Measurements from ENCODE around the gene NUP153.
"Not testable (repeated sequence)": the region's sequence is repeated elsewhere in the genome, so short reads cannot be mapped to it uniquely, and the experiment has no call there.

The NUP153 gene

GRCh38 chr6:17585766-17586490, 120.8 kb downstream of the NUP153 start:
- Histone ChIP-seq H3K4me3 (ENCODE audit: low read length) (no peak overlapping the region), H3K4me1 (ENCODE audit: control insufficient read depth, insufficient read depth, low read length) (peaks cover 8% of the 10 kb centered on the region), H3K9ac (ENCODE audit: low read length) (no peak overlapping the region), H3K27me3 (ENCODE audit: control insufficient read depth, insufficient read depth, low read length) (no peaks in the 10 kb centered on the region), H3K36me3 (ENCODE audit: control insufficient read depth, insufficient read depth, low read length) (no peaks in the 10 kb centered on the region), H3K27ac (ENCODE audit: low read depth, low read length) (no peak overlapping the region)

- H3K4me1 ChIP-seq (ENCODE audit: control insufficient read depth, insufficient read depth, low read length), result peaks cover 8% of the 10 kb centered on the region
- H3K9ac ChIP-seq (ENCODE audit: low read length), result no peak overlapping the region
- H3K27ac ChIP-seq (ENCODE audit: low read depth, low read length), result peak overlapping the region; percentile 84
- H3K4me3 ChIP-seq (ENCODE audit: low read length), result peak overlapping the region; percentile 24
- no peaks in the 10 kb centered on the region for H3K36me3 ChIP-seq (ENCODE audit: control insufficient read depth, insufficient read depth, low read length)
- no peaks in the 10 kb centered on the region for H3K27me3 ChIP-seq (ENCODE audit: control insufficient read depth, insufficient read depth, low read length)
Observed at GRCh38 chr6:17584241-17584803, 122.4 kb downstream of the NUP153 start.

- Histone ChIP-seq H3K4me1 (ENCODE audit: control insufficient read depth, insufficient read depth, low read length) (peaks cover 8% of the 10 kb centered on the region), H3K27ac (ENCODE audit: low read depth, low read length) (peak overlapping the region; percentile 84), H3K36me3 (ENCODE audit: control insufficient read depth, insufficient read depth, low read length) (no peaks in the 10 kb centered on the region), H3K4me3 (ENCODE audit: low read length) (no peak overlapping the region), H3K27me3 (ENCODE audit: control insufficient read depth, insufficient read depth, low read length) (no peaks in the 10 kb centered on the region), H3K9ac (ENCODE audit: low read length) (no peak overlapping the region)
Observed at GRCh38 chr6:17583811-17584210, 122.9 kb downstream of the NUP153 start.

- H3K27me3 ChIP-seq (ENCODE audit: control insufficient read depth, insufficient read depth, low read length); H3K9ac ChIP-seq (ENCODE audit: low read length); H3K4me1 ChIP-seq (ENCODE audit: control insufficient read depth, insufficient read depth, low read length); H3K36me3 ChIP-seq (ENCODE audit: control insufficient read depth, insufficient read depth, low read length); H3K27ac ChIP-seq (ENCODE audit: low read depth, low read length); H3K4me3 ChIP-seq (ENCODE audit: low read length): not testable (repeated sequence)
Observed at GRCh38 chr6:17581282-17581681, 125.4 kb downstream of the NUP153 start.

GRCh38 chr6:17580518-17581048, 126.1 kb downstream of the NUP153 start:
- Histone ChIP-seq H3K27ac (ENCODE audit: low read depth, low read length) (peak overlapping the region; percentile 61), H3K9ac (ENCODE audit: low read length) (no peak overlapping the region), H3K27me3 (ENCODE audit: control insufficient read depth, insufficient read depth, low read length) (no peaks in the 10 kb centered on the region), H3K4me1 (ENCODE audit: control insufficient read depth, insufficient read depth, low read length) (peaks cover 8% of the 10 kb centered on the region), H3K4me3 (ENCODE audit: low read length) (peak overlapping the region; percentile 25), H3K36me3 (ENCODE audit: control insufficient read depth, insufficient read depth, low read length) (no peaks in the 10 kb centered on the region)

GRCh38 chr6:17577059-17577458, 129.7 kb downstream of the NUP153 start:
- Histone ChIP-seq H3K4me3 (ENCODE audit: low read length) (no peak overlapping the region), H3K4me1 (ENCODE audit: control insufficient read depth, insufficient read depth, low read length) (no peaks in the 10 kb centered on the region), H3K27me3 (ENCODE audit: control insufficient read depth, insufficient read depth, low read length) (no peaks in the 10 kb centered on the region), H3K27ac (ENCODE audit: low read depth, low read length) (no peak overlapping the region), H3K9ac (ENCODE audit: low read length) (no peak overlapping the region), H3K36me3 (ENCODE audit: control insufficient read depth, insufficient read depth, low read length) (no peaks in the 10 kb centered on the region)

GRCh38 chr6:17574866-17575560, 131.7 kb downstream of the NUP153 start:
- no peaks in the 10 kb centered on the region for H3K27me3 ChIP-seq (ENCODE audit: control insufficient read depth, insufficient read depth, low read length)
- no peak overlapping the region for H3K27ac ChIP-seq (ENCODE audit: low read depth, low read length)

GRCh38 chr6:17565399-17565798, 141.3 kb downstream of the NUP153 start:
- H3K36me3 ChIP-seq (ENCODE audit: control insufficient read depth, insufficient read depth, low read length), result no peaks in the 10 kb centered on the region
- H3K4me1 ChIP-seq (ENCODE audit: control insufficient read depth, insufficient read depth, low read length), result no peaks in the 10 kb centered on the region
- no peak overlapping the region for H3K4me3 ChIP-seq (ENCODE audit: low read length)
- no peak overlapping the region for H3K27ac ChIP-seq (ENCODE audit: low read depth, low read length)
- H3K27me3 ChIP-seq (ENCODE audit: control insufficient read depth, insufficient read depth, low read length), result no peaks in the 10 kb centered on the region
- no peak overlapping the region for H3K9ac ChIP-seq (ENCODE audit: low read length)

More at GRCh38 chr6:17574866-17575560, 131.7 kb downstream of the NUP153 start:
- H3K4me3 ChIP-seq (ENCODE audit: low read length), result no peak overlapping the region
- H3K36me3 ChIP-seq (ENCODE audit: control insufficient read depth, insufficient read depth, low read length), result no peaks in the 10 kb centered on the region
- no peaks in the 10 kb centered on the region for H3K4me1 ChIP-seq (ENCODE audit: control insufficient read depth, insufficient read depth, low read length)
- no peak overlapping the region for H3K9ac ChIP-seq (ENCODE audit: low read length)

All from rectal smooth muscle tissue (tissue), 1 donor.